ENCODE results near the gene ACVR1. TPM values are rescaled to one million over a fixed set of nuclear protein-coding genes. Genes with fewer than 3 reads are reported as not detected.

Gene ACVR1
- total RNA-seq, 1 donor from 2014 or later: 66.6 TPM

- TF ChIP-seq CTCF (IDR thresholded peaks at IDR 0.05): peak; percentile 19
- Mint-ChIP-seq H3K4me1 (ENCODE audit: unreplicated experiment) (peaks cover 1% of the 10 kb centered on the region), H3K4me3 (ENCODE audit: unreplicated experiment) (no peak overlapping the region), H3K36me3 (ENCODE audit: unreplicated experiment) (no peaks in the 10 kb centered on the region), H3K27ac (ENCODE audit: unreplicated experiment) (no peak overlapping the region), H3K27me3 (ENCODE audit: unreplicated experiment) (no peaks in the 10 kb centered on the region), H3K9me3 (ENCODE audit: unreplicated experiment) (no peaks in the 10 kb centered on the region)
- no peak for DNase-seq (ENCODE audit: extremely low spot score, unreplicated experiment)
These were observed 25.2 kb upstream of the ACVR1 start for GRCh38 chr2:157901325-157901724.

- no peak for TF ChIP-seq CTCF (IDR thresholded peaks at IDR 0.05)
- no peaks in the 10 kb centered on the region for H3K36me3 Mint-ChIP-seq (ENCODE audit: unreplicated experiment)
- no peak overlapping the region for H3K4me3 Mint-ChIP-seq (ENCODE audit: unreplicated experiment)
- H3K27ac Mint-ChIP-seq (ENCODE audit: unreplicated experiment): no peak overlapping the region
- H3K4me1 Mint-ChIP-seq (ENCODE audit: unreplicated experiment): peaks cover 1% of the 10 kb centered on the region
- no peaks in the 10 kb centered on the region for H3K27me3 Mint-ChIP-seq (ENCODE audit: unreplicated experiment)
- no peaks in the 10 kb centered on the region for H3K9me3 Mint-ChIP-seq (ENCODE audit: unreplicated experiment)
- DNase-seq (ENCODE audit: extremely low spot score, unreplicated experiment): no peak
These were observed 24.6 kb upstream of the ACVR1 start for GRCh38 chr2:157900684-157901083.

- no peak overlapping the region for H3K27ac Mint-ChIP-seq (ENCODE audit: unreplicated experiment)
- H3K4me3 Mint-ChIP-seq (ENCODE audit: unreplicated experiment): no peak overlapping the region
- no peak for TF ChIP-seq CTCF (IDR thresholded peaks at IDR 0.05)
- no peaks in the 10 kb centered on the region for H3K9me3 Mint-ChIP-seq (ENCODE audit: unreplicated experiment)
- peaks cover 1% of the 10 kb centered on the region for H3K4me1 Mint-ChIP-seq (ENCODE audit: unreplicated experiment)
- H3K27me3 Mint-ChIP-seq (ENCODE audit: unreplicated experiment): no peaks in the 10 kb centered on the region
- DNase-seq (ENCODE audit: extremely low spot score, unreplicated experiment): no peak
- H3K36me3 Mint-ChIP-seq (ENCODE audit: unreplicated experiment): no peaks in the 10 kb centered on the region
These were observed 24.1 kb upstream of the ACVR1 start for GRCh38 chr2:157900203-157900602.

- no peaks in the 10 kb centered on the region for H3K9me3 Mint-ChIP-seq (ENCODE audit: unreplicated experiment)
- H3K27me3 Mint-ChIP-seq (ENCODE audit: unreplicated experiment): no peaks in the 10 kb centered on the region
- no peak overlapping the region for H3K27ac Mint-ChIP-seq (ENCODE audit: unreplicated experiment)
- no peak overlapping the region for H3K4me3 Mint-ChIP-seq (ENCODE audit: unreplicated experiment)
- H3K4me1 Mint-ChIP-seq (ENCODE audit: unreplicated experiment): peaks cover 1% of the 10 kb centered on the region
- no peak for DNase-seq (ENCODE audit: extremely low spot score, unreplicated experiment)
- no peak for TF ChIP-seq CTCF (IDR thresholded peaks at IDR 0.05)
- H3K36me3 Mint-ChIP-seq (ENCODE audit: unreplicated experiment): no peaks in the 10 kb centered on the region
These were observed 23.2 kb upstream of the ACVR1 start for GRCh38 chr2:157899125-157899839.

GRCh38 chr2:157898591-157898996 lies 22.5 kb upstream of the ACVR1 start:
- Mint-ChIP-seq H3K27ac (ENCODE audit: unreplicated experiment) (no peak overlapping the region), H3K4me3 (ENCODE audit: unreplicated experiment) (no peak overlapping the region), H3K27me3 (ENCODE audit: unreplicated experiment) (no peaks in the 10 kb centered on the region), H3K36me3 (ENCODE audit: unreplicated experiment) (no peaks in the 10 kb centered on the region), H3K4me1 (ENCODE audit: unreplicated experiment) (peaks cover 1% of the 10 kb centered on the region), H3K9me3 (ENCODE audit: unreplicated experiment) (no peaks in the 10 kb centered on the region)
- DNase-seq (ENCODE audit: extremely low spot score, unreplicated experiment): no peak
- TF ChIP-seq CTCF (IDR thresholded peaks at IDR 0.05): no peak

Measured in osteocyte (in vitro differentiated cells).